Airway epithelial cell (primary cell): ENCODE results near the gene PIH1D1. TPM values are rescaled to one million over a fixed set of nuclear protein-coding genes. Genes with fewer than 3 reads are reported as not detected.

Experiments used
- total RNA-seq: library from RNA; depleted of rRNA; stranded (reverse); fragments of >200 nt; gene quantifications from 2 replicates; pipeline ENCODE4 v1.2.3, GENCODE V29; 2015

Gene PIH1D1
- total RNA-seq: 96.7 and 106 TPM in 2 replicates

DNA sequence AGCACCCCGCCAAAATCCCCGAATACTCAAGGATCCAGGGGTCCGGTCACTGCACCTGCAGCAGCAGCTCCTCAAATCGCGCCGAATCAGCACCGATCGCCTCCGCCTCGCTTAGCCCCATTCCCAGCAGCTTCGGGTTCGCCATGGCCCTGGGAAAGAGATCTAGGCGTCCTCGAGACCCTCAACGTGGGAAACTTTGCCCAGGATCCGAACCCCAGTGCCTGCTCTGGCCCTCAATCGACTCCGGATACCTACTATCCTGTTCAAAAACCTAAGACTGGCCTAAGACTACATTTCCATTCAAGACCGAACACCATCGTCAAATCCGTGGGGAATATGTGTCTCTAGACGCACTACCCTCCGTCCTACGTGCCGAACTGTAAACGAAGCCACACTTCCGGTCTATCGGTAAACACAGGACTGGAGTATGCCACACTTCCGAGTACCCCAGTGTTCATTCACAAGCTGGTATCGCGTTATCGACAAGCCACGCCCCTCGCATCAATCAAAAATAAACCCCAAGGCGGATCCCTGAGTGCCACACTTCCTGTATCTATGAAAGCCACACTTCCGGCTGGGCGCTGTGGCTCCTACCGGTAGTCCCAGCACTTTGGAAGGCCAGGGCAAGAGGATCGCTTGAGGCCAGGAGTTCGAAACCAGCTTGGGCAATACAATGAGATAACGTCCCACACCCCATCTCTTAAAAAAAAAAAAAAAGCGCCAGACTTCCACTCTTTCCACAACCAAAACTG is at the start of gene PIH1D1:
Gene PIH1D1, minus strand, starts transcription at position 385 of the 752 bp plus-strand sequence. Its CDS starts 240 bp downstream, at position 145.

GRCh38 chr19:49487277-49488045 is 35.8 kb upstream of the PIH1D1 start, which contains the start of gene RPL13A:
Gene RPL13A, plus strand, starts transcription at chr19:49487608. Its CDS starts 22 bp downstream, at chr19:49487630.

DNA sequence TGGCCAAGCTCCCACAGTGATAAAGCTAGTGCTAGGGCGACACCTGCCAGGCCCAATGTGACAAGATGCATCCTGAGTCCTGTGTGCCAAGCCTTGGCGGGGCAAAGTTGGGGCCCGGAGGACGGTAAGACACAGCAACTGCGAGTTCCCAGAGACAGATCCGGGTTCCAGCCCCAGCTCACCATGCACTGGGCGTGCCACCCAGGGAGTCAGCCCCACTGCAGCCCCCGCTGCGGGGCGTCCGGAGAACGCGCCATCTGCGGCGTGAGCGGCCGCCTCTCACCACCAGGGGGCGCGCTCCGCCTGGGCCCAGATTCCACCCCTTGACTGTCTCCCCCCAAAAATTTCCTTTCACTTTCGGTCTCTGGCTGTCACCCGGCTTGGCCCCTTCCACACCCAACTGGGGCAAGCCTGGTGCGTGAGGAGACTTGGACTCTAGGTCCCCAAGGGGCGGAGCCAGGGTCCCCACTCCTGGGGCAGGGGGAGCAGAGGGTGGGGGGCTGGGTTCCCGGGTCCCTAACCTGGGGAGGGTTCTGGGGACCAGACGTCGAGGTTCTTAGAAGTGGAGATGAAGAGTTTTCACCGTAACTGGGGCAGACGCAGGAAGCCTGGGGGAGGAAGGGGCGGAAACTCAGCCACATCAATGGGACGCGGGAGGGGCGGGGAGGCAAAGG is 22.4 kb upstream of the PIH1D1 start, which contains the start of gene FLT3LG:
Gene FLT3LG, plus strand, starts transcription at position 348 of the 674 bp plus-strand sequence. CDS start 425 bp downstream, outside the sequence.

DNA sequence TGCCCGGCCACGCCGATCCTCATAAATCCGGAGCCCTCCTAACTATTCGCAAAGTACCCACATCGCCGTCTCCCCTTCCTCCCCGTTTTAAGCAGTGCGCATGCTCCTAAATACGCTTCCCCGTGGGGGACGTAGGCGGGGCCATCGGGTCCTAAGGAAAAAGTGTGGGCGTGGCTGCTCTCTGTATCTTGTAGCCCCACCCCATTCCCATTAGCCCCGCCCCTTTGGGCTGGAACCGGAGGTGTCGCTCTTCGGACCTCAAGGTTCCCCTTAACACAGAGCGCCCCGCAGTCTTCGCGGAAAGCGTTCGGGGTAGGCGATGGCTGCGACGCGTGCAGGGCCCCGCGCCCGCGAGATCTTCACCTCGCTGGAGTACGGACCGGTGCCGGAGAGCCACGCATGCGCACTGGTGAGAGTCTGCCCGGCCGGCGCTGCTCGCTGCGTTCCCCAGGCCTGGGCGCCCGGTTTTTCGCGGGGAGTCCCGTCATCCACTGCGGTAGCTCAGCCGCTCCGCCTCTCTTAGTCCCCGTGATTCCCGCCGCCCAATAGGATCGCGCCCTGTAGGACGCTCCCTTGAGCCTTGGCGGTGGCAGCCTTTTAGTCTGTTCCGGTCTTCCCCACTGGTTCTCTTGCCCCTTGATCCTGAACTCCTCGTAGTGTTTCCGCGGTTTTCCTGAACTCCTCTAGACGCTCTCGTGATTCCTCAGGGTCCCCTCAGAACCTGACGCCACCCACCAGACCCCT is 1.6 kb upstream of the PIH1D1 start, which contains the start of gene ALDH16A1:
Gene ALDH16A1, plus strand, starts transcription at position 213 of the 744 bp plus-strand sequence. Its CDS starts 107 bp downstream, at position 320.

DNA sequence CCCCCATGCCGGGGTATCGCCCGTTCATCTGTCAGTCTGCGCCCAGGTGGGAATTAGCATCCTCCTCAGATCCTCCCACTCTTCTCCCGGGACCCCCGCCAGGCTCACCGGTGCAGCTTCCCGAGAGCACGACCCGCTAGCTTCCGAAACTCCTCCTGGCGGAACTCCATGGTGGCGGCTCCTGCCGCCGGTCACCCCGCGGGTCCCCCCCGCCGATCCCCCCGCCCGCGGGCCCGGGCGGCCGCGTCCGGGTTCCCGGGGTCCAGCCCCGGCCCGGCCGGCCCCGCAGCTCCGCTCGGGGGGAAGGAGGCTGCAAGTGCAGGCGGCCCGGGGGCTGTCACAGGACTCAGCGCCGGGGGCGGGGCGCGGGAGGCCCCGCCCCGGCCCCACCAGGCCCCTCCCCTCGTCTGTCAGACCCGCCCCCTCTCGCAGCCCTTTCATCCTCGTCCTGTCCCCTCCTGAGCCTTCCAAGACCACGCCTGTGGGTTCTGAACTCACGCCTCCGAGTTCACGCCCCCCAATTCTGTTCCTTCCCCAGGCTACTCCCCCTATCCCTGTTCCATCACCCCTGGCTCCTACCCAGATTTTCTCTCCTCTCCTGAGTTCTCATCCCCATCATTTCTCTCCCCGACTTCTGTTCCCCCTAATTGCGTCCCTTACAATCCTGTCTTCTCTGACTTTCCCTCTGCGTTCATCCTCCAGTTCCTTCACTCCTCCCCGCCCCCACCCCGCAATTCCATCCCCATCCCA is 10.2 kb downstream of the PIH1D1 start, which contains the start of gene SLC17A7:
Gene SLC17A7, minus strand, starts transcription at position 318 of the 750 bp plus-strand sequence. Its CDS starts 148 bp downstream, at position 170.

GRCh38 chr19:49425178-49425577 is 26.4 kb downstream of the PIH1D1 start, which contains the start of gene GFY:
Gene GFY, plus strand, starts transcription at chr19:49425388. Its CDS starts 1,043 bp downstream, at chr19:49426431.

GRCh38 chr19:49423071-49423984 is 28.3 kb downstream of the PIH1D1 start, which contains the start of gene PTH2:
Gene PTH2, minus strand, starts transcription at chr19:49423441. Its CDS starts 102 bp downstream, at chr19:49423339.

Other genes with a start within 250 kb of the PIH1D1 start
- gene SLC6A16, start 126.6 kb downstream of the PIH1D1 start, total RNA-seq: not detected in 2 replicates
- gene CD37, start 116.4 kb downstream of the PIH1D1 start, total RNA-seq: not detected in 2 replicates
- gene TEAD2, start 89.4 kb downstream of the PIH1D1 start, total RNA-seq: 29.8 and 32.4 TPM in 2 replicates
- gene DKKL1, start 87.9 kb downstream of the PIH1D1 start, total RNA-seq: 0.14 TPM in 1 of 2 replicates, not detected in the other
- not detected in 2 replicates for gene KASH5, start 63.6 kb downstream of the PIH1D1 start, total RNA-seq
- gene PTH2, start 28.4 kb downstream of the PIH1D1 start, total RNA-seq: not detected in 2 replicates
- gene GFY, start 26.4 kb downstream of the PIH1D1 start, total RNA-seq: not detected in 2 replicates
- 0.14 TPM in 1 of 2 replicates, not detected in the other for gene SLC17A7, start 10.3 kb downstream of the PIH1D1 start, total RNA-seq
- gene ALDH16A1, start 1.4 kb upstream of the PIH1D1 start, total RNA-seq: 37.9 and 44.0 TPM in 2 replicates
- gene FLT3LG, start 22.4 kb upstream of the PIH1D1 start, total RNA-seq: 0.46 and 0.49 TPM in 2 replicates
- gene RPL13A, start 35.8 kb upstream of the PIH1D1 start, total RNA-seq: 3,198 and 3,252 TPM in 2 replicates
- gene RPS11, start 44.6 kb upstream of the PIH1D1 start, total RNA-seq: 4,387 and 4,926 TPM in 2 replicates
- 23.0 and 27.2 TPM in 2 replicates for gene FCGRT, start 60.8 kb upstream of the PIH1D1 start, total RNA-seq
- 2.3 and 4.7 TPM in 2 replicates for gene RCN3, start 76.2 kb upstream of the PIH1D1 start, total RNA-seq
- gene NOSIP, start 128.7 kb upstream of the PIH1D1 start, total RNA-seq: 57.1 and 61.2 TPM in 2 replicates
- 7.6 and 10.0 TPM in 2 replicates for gene PRRG2, start 129.5 kb upstream of the PIH1D1 start, total RNA-seq
- 7.2 and 10.9 TPM in 2 replicates for gene PRR12, start 139.4 kb upstream of the PIH1D1 start, total RNA-seq
- gene RRAS, start 188.3 kb upstream of the PIH1D1 start, total RNA-seq: 33.0 and 49.2 TPM in 2 replicates
- 37.4 and 48.1 TPM in 2 replicates for gene SCAF1, start 190.4 kb upstream of the PIH1D1 start, total RNA-seq
- 78.1 and 95.4 TPM in 2 replicates for gene IRF3, start 214.0 kb upstream of the PIH1D1 start, total RNA-seq
- gene BCL2L12, start 214.1 kb upstream of the PIH1D1 start, total RNA-seq: 24.6 and 27.9 TPM in 2 replicates
- 236 and 309 TPM in 2 replicates for gene PRMT1, start 225.5 kb upstream of the PIH1D1 start, total RNA-seq
- gene ADM5, start 237.8 kb upstream of the PIH1D1 start, total RNA-seq: 2.0 and 2.1 TPM in 2 replicates
- 0.33 and 2.1 TPM in 2 replicates for gene CPT1C, start 239.3 kb upstream of the PIH1D1 start, total RNA-seq